ENCODE measurements around the gene CACNA1C.

The CACNA1C gene

GRCh38 chr12:2649201-2650030 lies 596.6 kb downstream of the CACNA1C start:
- no peak for DNase-seq (ENCODE audit: extremely low read depth in 1 of 2, low read depth in 1 of 2)

- DNase-seq (ENCODE audit: extremely low read depth in 1 of 2, low read depth in 1 of 2): no peak
Measured at GRCh38 chr12:2650261-2651067, 597.7 kb downstream of the CACNA1C start.

GRCh38 chr12:2651068-2651965 lies 598.5 kb downstream of the CACNA1C start:
- DNase-seq (ENCODE audit: extremely low read depth in 1 of 2, low read depth in 1 of 2): no peak

GRCh38 chr12:2652011-2652400 lies 599.2 kb downstream of the CACNA1C start:
- no peak for DNase-seq (ENCODE audit: extremely low read depth in 1 of 2, low read depth in 1 of 2)

GRCh38 chr12:2652401-2653081 lies 599.8 kb downstream of the CACNA1C start:
- DNase-seq (ENCODE audit: extremely low read depth in 1 of 2, low read depth in 1 of 2): no peak

GRCh38 chr12:2653461-2653965 lies 600.7 kb downstream of the CACNA1C start:
- no peak for DNase-seq (ENCODE audit: extremely low read depth in 1 of 2, low read depth in 1 of 2)

GRCh38 chr12:2654311-2654710 lies 601.5 kb downstream of the CACNA1C start:
- no peak for DNase-seq (ENCODE audit: extremely low read depth in 1 of 2, low read depth in 1 of 2)

GRCh38 chr12:2654741-2655140 lies 602.0 kb downstream of the CACNA1C start:
- DNase-seq (ENCODE audit: extremely low read depth in 1 of 2, low read depth in 1 of 2): no peak

GRCh38 chr12:2662524-2662923 lies 609.7 kb downstream of the CACNA1C start:
- DNase-seq (ENCODE audit: extremely low read depth in 1 of 2, low read depth in 1 of 2): no peak

- DNase-seq (ENCODE audit: extremely low read depth in 1 of 2, low read depth in 1 of 2): no peak
Measured at GRCh38 chr12:2664721-2665577, 612.2 kb downstream of the CACNA1C start.

GRCh38 chr12:2666411-2666810 lies 613.6 kb downstream of the CACNA1C start:
- no peak for DNase-seq (ENCODE audit: extremely low read depth in 1 of 2, low read depth in 1 of 2)

GRCh38 chr12:2666846-2667245 lies 614.1 kb downstream of the CACNA1C start:
- DNase-seq (ENCODE audit: extremely low read depth in 1 of 2, low read depth in 1 of 2): no peak

- no peak for DNase-seq (ENCODE audit: extremely low read depth in 1 of 2, low read depth in 1 of 2)
Measured at GRCh38 chr12:2667716-2668440, 615.1 kb downstream of the CACNA1C start.

- DNase-seq (ENCODE audit: extremely low read depth in 1 of 2, low read depth in 1 of 2): no peak
Measured at GRCh38 chr12:2668816-2669215, 616.0 kb downstream of the CACNA1C start.

- DNase-seq (ENCODE audit: extremely low read depth in 1 of 2, low read depth in 1 of 2): no peak
Measured at GRCh38 chr12:2669560-2669959, 616.8 kb downstream of the CACNA1C start.

GRCh38 chr12:2672863-2673262 lies 620.1 kb downstream of the CACNA1C start:
- DNase-seq (ENCODE audit: extremely low read depth in 1 of 2, low read depth in 1 of 2): no peak

- no peak for DNase-seq (ENCODE audit: extremely low read depth in 1 of 2, low read depth in 1 of 2)
Measured at GRCh38 chr12:2673966-2674810, 621.4 kb downstream of the CACNA1C start.

GRCh38 chr12:2675776-2676175 lies 623.0 kb downstream of the CACNA1C start:
- DNase-seq (ENCODE audit: extremely low read depth in 1 of 2, low read depth in 1 of 2): no peak

Data from activated CD8-positive, alpha-beta memory T cell treated with anti-CD3 and anti-CD28 coated beads for 1 hour (primary cell).